ENCODE data around the gene BDKRB2.
"Not testable (repeated sequence)": the region's sequence is repeated elsewhere in the genome, so short reads cannot be mapped to it uniquely, and the experiment has no call there.

The BDKRB2 gene

DNA sequence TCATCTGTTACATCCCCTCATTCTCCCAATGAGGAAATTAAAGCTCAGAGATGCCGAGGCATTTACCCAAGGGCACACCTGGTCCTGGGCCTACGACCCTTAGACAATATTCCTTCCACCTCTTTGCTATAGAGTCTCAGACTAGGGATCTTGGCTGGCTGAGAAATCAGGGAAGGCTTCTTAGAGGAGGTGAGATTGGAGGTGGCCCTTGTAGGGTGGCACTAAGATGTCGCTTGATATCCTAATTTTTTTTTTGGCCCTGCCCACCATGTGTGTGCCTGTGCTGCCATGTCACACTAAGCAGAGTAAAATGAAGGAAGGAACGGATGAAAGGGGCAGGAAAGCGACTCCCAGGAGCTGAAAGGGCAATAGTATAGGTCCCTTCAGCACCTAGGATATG, 20.6 kb downstream of the BDKRB2 start:
- DNase-seq, result no peak

DNA sequence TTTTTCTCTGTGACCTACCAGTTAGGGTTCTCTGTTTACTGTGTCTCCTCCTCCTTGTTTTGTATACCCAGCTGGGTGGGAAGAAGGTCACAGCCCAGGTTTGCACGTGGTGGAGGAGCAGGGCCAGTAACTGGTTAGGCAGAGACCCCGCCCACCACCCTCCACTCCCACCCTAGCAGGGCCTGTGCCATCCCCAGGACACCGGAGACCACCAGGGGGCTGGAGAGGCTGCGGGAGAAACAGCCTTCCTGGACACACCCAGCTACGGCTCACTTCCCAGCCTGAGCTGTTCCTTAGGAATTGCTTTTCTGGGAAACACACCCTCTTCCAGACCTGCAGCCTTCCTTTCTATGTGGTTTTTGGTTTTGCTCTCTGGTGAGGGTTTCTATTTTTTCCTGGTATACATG, 21.1 kb downstream of the BDKRB2 start:
- DNase-seq, result no peak

DNA sequence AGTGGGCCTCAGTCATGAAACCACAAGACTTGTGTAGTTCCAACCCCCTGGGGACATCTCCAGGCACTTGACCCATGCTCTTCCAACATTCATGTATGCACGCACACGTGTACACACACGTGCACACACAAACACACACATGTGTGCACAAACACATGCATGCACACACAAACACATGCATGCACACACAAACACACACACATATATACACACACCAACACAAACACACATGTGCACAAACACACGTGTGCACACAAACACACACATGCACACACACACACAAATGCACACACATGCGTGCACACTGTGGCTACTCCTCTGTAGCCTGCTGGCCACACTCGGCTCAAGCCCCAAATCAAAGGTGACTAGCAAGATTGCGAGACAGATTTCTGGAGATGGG, 22.8 kb downstream of the BDKRB2 start:
- no peak for DNase-seq

GRCh38 chr14:96229315-96229714, 24.7 kb downstream of the BDKRB2 start:
- no peak for DNase-seq

- no peak for DNase-seq
Measured at GRCh38 chr14:96231056-96231455, 26.4 kb downstream of the BDKRB2 start.

DNA sequence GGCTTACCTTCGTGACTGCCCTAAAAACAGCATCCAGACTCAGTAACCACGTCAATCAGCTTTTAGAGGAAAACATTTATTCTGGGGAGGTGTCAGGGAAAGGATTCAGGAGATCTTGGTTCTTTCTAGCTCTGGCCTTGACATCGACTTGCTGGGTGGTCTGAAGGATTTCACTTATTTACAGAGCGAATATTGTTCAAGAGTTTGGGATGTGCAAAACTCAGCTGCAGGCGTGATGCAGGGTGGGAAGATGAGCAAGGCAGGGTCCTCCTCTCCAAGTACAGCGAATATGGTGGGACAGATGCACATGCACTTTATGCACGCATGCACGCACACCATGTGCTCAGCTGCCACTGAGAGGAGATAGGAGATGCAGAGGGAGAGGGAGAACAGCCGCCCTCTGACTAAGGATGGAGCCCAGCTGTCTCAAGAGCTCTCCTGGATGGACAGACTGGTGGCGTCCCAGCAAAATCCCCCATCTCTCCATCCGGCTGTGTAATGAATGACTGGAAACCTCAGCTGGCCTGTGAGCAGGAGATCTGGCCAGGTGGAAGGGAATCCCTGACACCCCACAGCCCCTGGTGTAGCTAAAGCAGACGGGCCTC, 27.0 kb downstream of the BDKRB2 start:
- DNase-seq, result no peak

GRCh38 chr14:96232506-96232905, 27.9 kb downstream of the BDKRB2 start:
- no peak for DNase-seq

DNA sequence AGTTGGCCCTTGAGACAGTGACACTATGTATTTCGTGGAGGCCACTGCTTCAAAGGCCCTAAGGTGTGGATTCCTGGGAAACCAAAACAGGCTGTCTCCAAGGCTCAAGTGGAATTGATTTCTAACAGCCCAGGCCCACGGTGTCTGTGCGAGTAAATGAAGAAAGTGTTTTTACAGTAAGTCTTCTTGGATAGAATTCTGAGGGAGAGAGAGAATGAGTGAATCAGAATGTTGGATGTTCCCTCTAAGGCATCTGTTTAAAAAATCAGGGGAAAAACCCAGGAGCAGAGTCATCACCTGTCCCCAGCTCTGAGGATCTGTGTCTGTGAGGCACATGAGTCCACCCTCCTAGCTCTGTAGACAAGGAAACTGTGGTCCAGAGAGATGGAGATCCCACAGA, 29.0 kb downstream of the BDKRB2 start:
- no peak for DNase-seq

DNA sequence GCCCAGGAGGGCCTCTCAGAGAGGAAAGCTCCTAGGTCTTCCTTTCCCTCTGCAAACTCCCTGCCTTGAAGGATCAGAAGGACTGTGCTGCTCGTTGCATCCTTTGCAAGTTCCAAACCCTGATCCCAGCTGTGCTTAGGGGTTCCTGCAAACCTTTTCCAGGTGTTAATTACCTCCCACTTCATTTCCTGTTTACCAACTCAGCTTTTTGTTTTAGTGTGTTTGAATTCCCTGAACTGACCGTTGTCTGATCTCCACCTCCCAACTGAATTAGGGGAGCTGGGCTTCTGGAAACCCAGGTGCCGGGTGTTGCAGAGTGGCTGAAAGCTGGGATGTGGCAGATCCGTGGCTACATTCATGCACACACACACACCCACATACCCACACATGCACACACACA, 30.8 kb downstream of the BDKRB2 start:
- DNase-seq, result no peak

- DNase-seq, result no peak
Measured at GRCh38 chr14:96237641-96238040, 33.0 kb downstream of the BDKRB2 start.

- no peak for DNase-seq
Measured at GRCh38 chr14:96238676-96239265, 34.1 kb downstream of the BDKRB2 start.

- DNase-seq, result no peak
Measured at GRCh38 chr14:96239711-96240141, 35.1 kb downstream of the BDKRB2 start.

GRCh38 chr14:96240641-96241040, 36.0 kb downstream of the BDKRB2 start:
- no peak for DNase-seq

- DNase-seq, result no peak
Measured at GRCh38 chr14:96242126-96242525, 37.5 kb downstream of the BDKRB2 start.

GRCh38 chr14:96243785-96244184, 39.1 kb downstream of the BDKRB2 start:
- DNase-seq, result no peak

GRCh38 chr14:96245074-96245473, 40.4 kb downstream of the BDKRB2 start:
- not testable (repeated sequence) for DNase-seq

DNA sequence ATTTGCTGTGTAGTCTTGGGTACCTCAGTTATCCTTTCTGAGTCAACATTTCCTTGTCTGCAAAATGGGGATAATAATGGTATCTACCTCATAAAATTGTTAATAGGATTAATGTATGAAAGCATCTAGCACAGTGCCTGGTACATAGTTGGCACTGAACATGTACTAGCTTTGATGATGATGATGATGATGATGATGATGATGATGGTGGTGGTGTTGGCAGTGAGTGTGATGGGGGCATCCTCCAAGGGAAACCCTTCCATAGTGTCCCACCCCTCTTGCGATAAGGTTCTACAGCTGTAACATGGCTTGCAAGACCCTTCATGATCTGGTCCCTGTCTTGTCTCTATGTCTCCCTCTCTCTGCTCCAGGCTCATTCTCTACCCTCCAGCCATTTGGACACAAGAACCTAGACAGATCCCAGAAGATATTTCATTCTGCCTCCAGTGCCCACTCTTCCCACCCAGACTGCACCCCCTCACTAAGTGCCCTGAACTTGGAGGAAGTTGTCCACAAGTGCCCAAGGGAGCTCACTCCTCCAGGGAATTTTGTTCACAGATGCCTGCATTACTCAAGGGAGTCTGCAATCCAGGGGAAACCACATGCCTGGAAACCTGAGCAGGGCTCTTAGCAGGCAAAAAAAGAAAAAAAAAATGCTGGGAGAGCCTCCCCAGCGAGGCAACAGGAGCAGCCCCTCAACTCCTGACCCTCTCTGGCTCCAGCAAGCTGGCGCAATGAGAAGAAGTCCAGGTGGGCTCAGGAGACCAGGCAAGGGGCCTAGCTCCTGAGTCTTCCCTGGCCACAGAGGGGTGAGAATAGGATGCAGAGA, 41.3 kb downstream of the BDKRB2 start:
- DNase-seq, result no peak

- no peak for DNase-seq
Measured at GRCh38 chr14:96246539-96246847, 41.9 kb downstream of the BDKRB2 start.

DNA sequence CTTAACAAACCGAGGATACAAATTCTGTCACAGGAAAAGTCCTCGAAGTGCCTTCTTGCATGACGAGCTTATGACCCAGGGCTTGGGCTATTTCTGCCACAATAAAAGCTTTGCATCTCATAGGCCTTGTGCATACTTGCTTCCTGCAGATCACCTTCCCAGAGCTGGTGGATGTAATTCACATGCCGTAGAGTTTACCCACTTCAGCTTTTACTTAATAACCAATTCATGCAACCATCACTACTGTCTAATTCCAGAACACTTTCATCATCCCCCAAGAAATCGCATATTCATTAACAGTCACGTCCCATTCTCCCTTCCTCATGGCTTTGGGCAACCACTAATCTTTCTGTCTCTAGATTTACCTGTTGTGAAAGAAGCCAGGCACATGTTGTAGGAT, 42.4 kb downstream of the BDKRB2 start:
- DNase-seq, result no peak

DNA sequence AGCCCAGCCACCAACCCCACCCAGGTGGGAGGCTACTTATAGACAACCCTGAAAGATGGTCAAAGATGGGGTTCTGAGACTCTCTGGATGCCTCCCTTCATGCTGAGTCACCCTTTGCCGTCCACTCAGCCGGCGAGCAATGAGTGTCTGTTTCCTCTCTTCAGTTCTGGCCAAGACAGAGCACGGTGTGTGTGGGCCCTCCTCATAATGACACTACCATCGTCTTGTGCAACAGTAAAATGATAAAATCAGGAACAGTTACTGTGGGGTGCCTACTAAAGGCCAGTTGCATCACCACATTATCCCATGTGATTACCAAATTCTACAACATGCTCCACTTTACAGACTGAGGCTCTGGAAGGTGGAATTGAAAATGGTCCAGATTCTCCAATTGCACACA, 44.4 kb downstream of the BDKRB2 start:
- no peak for DNase-seq

DNA sequence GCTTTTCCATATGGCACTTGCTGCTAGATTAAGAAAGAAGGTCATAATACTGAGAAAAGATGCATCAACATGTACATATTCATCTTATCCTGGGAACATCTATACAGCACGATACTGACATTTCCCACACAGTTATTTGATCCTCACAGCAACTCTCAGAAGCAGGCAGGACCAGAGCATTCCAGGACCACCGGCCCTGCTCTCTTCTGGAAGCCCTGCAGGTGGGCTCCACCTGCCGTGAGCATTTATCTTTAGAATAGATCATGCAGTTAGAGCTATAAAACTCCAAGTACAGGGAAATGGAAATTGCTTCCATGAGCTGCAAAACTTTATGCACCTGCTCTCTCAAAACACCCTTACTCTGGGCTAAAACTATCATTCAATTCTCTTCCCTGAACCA, 45.8 kb downstream of the BDKRB2 start:
- DNase-seq, result no peak

DNA sequence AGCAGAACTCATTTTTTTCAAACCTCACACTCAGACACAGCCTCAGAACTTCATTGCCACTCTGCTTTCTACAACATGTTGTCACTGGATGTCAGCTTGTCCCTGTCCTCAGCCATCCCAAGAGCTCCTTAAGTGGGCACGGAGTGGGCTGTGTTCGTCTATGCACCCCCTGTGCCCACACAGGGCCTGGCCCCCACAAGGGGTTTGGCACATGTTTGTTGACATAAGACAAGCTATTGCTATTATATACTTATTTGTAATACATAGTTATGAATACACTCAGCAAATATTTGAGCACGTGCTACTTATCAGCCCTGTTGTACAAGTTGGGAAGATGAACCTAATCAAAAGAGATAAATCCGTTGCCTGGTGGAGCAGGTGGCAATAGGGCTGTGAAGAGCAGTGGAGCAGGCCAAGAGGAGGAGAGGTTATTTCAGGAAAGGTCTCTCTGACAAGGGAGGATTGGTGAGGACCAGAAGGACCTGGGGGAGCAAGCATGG, 47.1 kb downstream of the BDKRB2 start:
- no peak for DNase-seq

DNA sequence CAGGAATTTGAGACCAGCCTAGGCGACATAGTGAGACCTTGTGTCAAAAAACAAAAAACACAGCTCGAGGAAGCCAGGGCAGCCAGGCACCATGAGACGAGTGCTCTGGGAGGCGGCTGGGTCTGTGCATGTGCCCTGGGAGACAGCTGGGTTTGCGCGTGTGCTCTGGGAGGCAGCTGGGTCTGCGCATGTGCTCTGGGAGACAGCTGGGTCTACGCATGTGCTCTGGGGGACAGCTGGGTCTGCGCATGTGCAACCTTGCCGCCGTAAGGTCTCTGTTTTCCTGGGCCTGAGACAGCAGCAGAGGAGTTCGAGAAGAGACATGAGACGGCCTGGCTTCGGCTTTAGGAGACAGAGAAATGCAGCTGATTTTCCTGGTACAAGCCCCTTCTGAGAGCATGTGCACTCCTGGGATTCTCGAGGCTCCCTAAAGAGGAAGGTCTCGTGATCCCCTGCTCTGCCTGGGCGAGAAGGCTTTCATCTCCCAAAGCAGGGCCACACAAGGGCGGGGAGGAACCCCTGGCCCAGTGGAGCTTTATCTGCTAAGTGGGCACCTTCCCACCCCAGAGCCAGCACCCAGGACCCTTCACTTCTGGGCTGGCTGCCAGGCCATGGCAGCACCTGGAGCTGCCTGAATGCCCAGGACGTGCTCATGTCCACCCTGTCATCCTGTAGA, 47.8 kb downstream of the BDKRB2 start:
- no peak for DNase-seq

Data from T-helper 9 cell (primary cell).